Neural progenitor cell (in vitro differentiated cells): ENCODE data around the gene UBQLN3. TPM values are rescaled to one million over a fixed set of nuclear protein-coding genes. Genes with fewer than 3 reads are reported as not detected.

Source experiments
- DNase-seq: peaks from one replicate; pipeline ENCODE4 v3.0.0-alpha.2; 2016; ENCODE audit warnings: low spot score
- H2AFZ ChIP-seq: fragments of 200-600 bp; sonication (generic); replicated peaks from 2 replicates; pipeline ENCODE4 v1.6.1; 2016; ENCODE audit warnings: antibody characterized with exemption
- H3F3A ChIP-seq: fragments of 200-600 bp; sonication (generic); 2 replicates; pipeline ENCODE4 v1.6.1; 2016; ENCODE audit warnings: antibody characterized with exemption, low read depth
- H3K27ac ChIP-seq: fragments of 200-600 bp; sonication (generic); 2 replicates; pipeline ENCODE4 v1.5.1; 2016; ENCODE audit warnings: mild to moderate bottlenecking
- H3K27me3 ChIP-seq: fragments of 200-600 bp; sonication (generic); 2 replicates; pipeline ENCODE4 v1.6.1; 2016; ENCODE audit warnings: mild to moderate bottlenecking, moderate library complexity
- H3K36me3 ChIP-seq: fragments of 200-600 bp; sonication (generic); 2 replicates; pipeline ENCODE4 v1.5.1; 2016
- H3K4me1 ChIP-seq: fragments of 200-600 bp; sonication (generic); 2 replicates; pipeline ENCODE4 v1.6.1; 2016; ENCODE audit warnings: mixed run types
- H3K4me2 ChIP-seq: fragments of 200-600 bp; sonication (generic); 2 replicates; pipeline ENCODE4 v1.6.1; 2016
- H3K4me3 ChIP-seq: fragments of 200-600 bp; sonication (generic); 2 replicates; pipeline ENCODE4 v1.5.1; 2016
- H3K79me2 ChIP-seq: fragments of 200-600 bp; sonication (generic); 2 replicates; pipeline ENCODE4 v1.6.1; 2016; ENCODE audit warnings: low read depth
- H3K9ac ChIP-seq: fragments of 200-600 bp; sonication (generic); 2 replicates; pipeline ENCODE4 v1.6.1; 2016
- H3K9me3 ChIP-seq: fragments of 200-600 bp; sonication (generic); 2 replicates; pipeline ENCODE4 v1.5.1; 2016; ENCODE audit warnings: low read depth
- H4K20me1 ChIP-seq: fragments of 200-600 bp; sonication (generic); 2 replicates; pipeline ENCODE4 v1.6.1; 2016; ENCODE audit warnings: low read depth
- H3K27ac Mint-ChIP-seq: 3 replicates; pipeline ENCODE4 v1.8.0; 2021; ENCODE audit warnings: mixed read lengths
- H3K27me3 Mint-ChIP-seq: 2 replicates; pipeline ENCODE4 v1.8.0; 2022; ENCODE audit warnings: low read depth, mild to moderate bottlenecking, inconsistent platforms, moderate library complexity, mixed read lengths; ENCODE audit not compliant: insufficient read depth
- H3K36me3 Mint-ChIP-seq: 3 replicates; pipeline ENCODE4 v1.8.0; 2021; ENCODE audit warnings: mixed read lengths
- H3K4me1 Mint-ChIP-seq: 3 replicates; pipeline ENCODE4 v1.8.0; 2021; ENCODE audit warnings: mixed read lengths
- H3K4me3 Mint-ChIP-seq: 3 replicates; pipeline ENCODE4 v1.8.0; 2021; ENCODE audit warnings: mild to moderate bottlenecking, moderate library complexity, mixed read lengths
- H3K9me3 Mint-ChIP-seq: 3 replicates; pipeline ENCODE4 v1.8.0; 2020; ENCODE audit warnings: mixed read lengths
- EZH2 ChIP-seq: fragments of 200-600 bp; sonication (generic); IDR thresholded peaks from 2 replicates; pipeline ENCODE4 v1.6.1; 2017; ENCODE audit warnings: antibody characterized with exemption, mild to moderate bottlenecking, moderate library complexity
- EZH2phosphoT487 ChIP-seq: fragments of 200-600 bp; sonication (generic); IDR thresholded peaks from 2 replicates; pipeline ENCODE4 v1.6.1; 2017; ENCODE audit warnings: antibody characterized with exemption
- total RNA-seq: library from RNA; depleted of rRNA; stranded (reverse); fragments of >200 nt; gene quantifications from 2 replicates; pipeline ENCODE4 v1.2.3, GENCODE V29; 2015; ENCODE audit warnings: low replicate concordance
- TF ChIP-seq, protein P1 (sequence below): fragments of 200-600 bp; sonication (generic); IDR thresholded peaks from 2 replicates; pipeline ENCODE4 v1.5.1; 2017; ENCODE audit warnings: antibody characterized with exemption, mild to moderate bottlenecking

UBQLN3 gene
- total RNA-seq, 1 donor from 2014 or later: 0.39 TPM

GRCh38 chr11:5522308-5522707 is 12.6 kb upstream of the UBQLN3 start:
- Histone ChIP-seq H4K20me1 (no peaks in the 10 kb centered on the region), H2AFZ (no peak overlapping the region), H3F3A (no peaks in the 10 kb centered on the region), H3K79me2 (no peaks in the 10 kb centered on the region), H3K36me3 (no peaks in the 10 kb centered on the region), H3K9me3 (no peaks in the 10 kb centered on the region), H3K9ac (no peak overlapping the region), H3K27me3 (no peaks in the 10 kb centered on the region), H3K4me1 (no peaks in the 10 kb centered on the region), H3K4me2 (no peak overlapping the region), H3K4me3 (no peak overlapping the region), H3K27ac (no peak overlapping the region)
- H3K27ac Mint-ChIP-seq: no peak overlapping the region
- peaks cover 2% of the 10 kb centered on the region for H3K27me3 Mint-ChIP-seq
- no peaks in the 10 kb centered on the region for H3K9me3 Mint-ChIP-seq
- no peak for DNase-seq
- TF ChIP-seq EZH2phosphoT487 (no peak), EZH2 (no peak)
- TF ChIP-seq, protein P1, sequence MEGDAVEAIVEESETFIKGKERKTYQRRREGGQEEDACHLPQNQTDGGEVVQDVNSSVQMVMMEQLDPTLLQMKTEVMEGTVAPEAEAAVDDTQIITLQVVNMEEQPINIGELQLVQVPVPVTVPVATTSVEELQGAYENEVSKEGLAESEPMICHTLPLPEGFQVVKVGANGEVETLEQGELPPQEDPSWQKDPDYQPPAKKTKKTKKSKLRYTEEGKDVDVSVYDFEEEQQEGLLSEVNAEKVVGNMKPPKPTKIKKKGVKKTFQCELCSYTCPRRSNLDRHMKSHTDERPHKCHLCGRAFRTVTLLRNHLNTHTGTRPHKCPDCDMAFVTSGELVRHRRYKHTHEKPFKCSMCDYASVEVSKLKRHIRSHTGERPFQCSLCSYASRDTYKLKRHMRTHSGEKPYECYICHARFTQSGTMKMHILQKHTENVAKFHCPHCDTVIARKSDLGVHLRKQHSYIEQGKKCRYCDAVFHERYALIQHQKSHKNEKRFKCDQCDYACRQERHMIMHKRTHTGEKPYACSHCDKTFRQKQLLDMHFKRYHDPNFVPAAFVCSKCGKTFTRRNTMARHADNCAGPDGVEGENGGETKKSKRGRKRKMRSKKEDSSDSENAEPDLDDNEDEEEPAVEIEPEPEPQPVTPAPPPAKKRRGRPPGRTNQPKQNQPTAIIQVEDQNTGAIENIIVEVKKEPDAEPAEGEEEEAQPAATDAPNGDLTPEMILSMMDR: no peak
- H3K4me3 Mint-ChIP-seq: no peak overlapping the region
- no peaks in the 10 kb centered on the region for H3K36me3 Mint-ChIP-seq
- H3K4me1 Mint-ChIP-seq: no peaks in the 10 kb centered on the region

- DNase-seq: no peak
- Mint-ChIP-seq H3K36me3 (no peaks in the 10 kb centered on the region), H3K9me3 (no peaks in the 10 kb centered on the region), H3K27ac (no peak overlapping the region), H3K27me3 (peaks cover 2% of the 10 kb centered on the region), H3K4me3 (no peak overlapping the region), H3K4me1 (no peaks in the 10 kb centered on the region)
- no peaks in the 10 kb centered on the region for H3K4me1 ChIP-seq
- no peaks in the 10 kb centered on the region for H3K79me2 ChIP-seq
- no peak overlapping the region for H3K4me3 ChIP-seq
- H3K9ac ChIP-seq: no peak overlapping the region
- TF ChIP-seq EZH2: no peak
- TF ChIP-seq, protein P1: no peak
- no peak for TF ChIP-seq EZH2phosphoT487
- no peaks in the 10 kb centered on the region for H3F3A ChIP-seq
- no peaks in the 10 kb centered on the region for H4K20me1 ChIP-seq
- no peak overlapping the region for H2AFZ ChIP-seq
- H3K9me3 ChIP-seq: no peaks in the 10 kb centered on the region
- no peak overlapping the region for H3K27ac ChIP-seq
- H3K36me3 ChIP-seq: no peaks in the 10 kb centered on the region
- H3K27me3 ChIP-seq: no peaks in the 10 kb centered on the region
- no peak overlapping the region for H3K4me2 ChIP-seq
Observed at GRCh38 chr11:5521540-5521939, 11.8 kb upstream of the UBQLN3 start.

GRCh38 chr11:5516599-5516998 is 6.8 kb upstream of the UBQLN3 start, which contains the start of gene UBQLNL:
TSS of gene UBQLNL (minus strand) at chr11:5516699. CDS start at chr11:5516441, 258 bp downstream.
- no peaks in the 10 kb centered on the region for H3K36me3 ChIP-seq
- H3K4me2 ChIP-seq: no peak within 1 kb of the TSS
- no peak within 1 kb of the TSS for H3K4me3 ChIP-seq
- no peak within 1 kb of the TSS for H3K27ac ChIP-seq
- H3K4me1 Mint-ChIP-seq: no peaks in the 10 kb centered on the region
- H3K27ac Mint-ChIP-seq: no peak within 1 kb of the TSS
- H3K79me2 ChIP-seq: no peaks in the 10 kb centered on the region
- H3K27me3 Mint-ChIP-seq: peaks cover 2% of the 10 kb centered on the region
- DNase-seq: no peak
- no peaks in the 10 kb centered on the region for H3K9me3 Mint-ChIP-seq
- H3K4me3 Mint-ChIP-seq: no peak within 1 kb of the TSS
- no peak within 1 kb of the TSS for H2AFZ ChIP-seq
- H4K20me1 ChIP-seq: no peaks in the 10 kb centered on the region
- H3K9ac ChIP-seq: no peak within 1 kb of the TSS
- H3K4me1 ChIP-seq: no peaks in the 10 kb centered on the region
- TF ChIP-seq EZH2: no peak
- no peak for TF ChIP-seq EZH2phosphoT487
- TF ChIP-seq, protein P1: no peak
- no peaks in the 10 kb centered on the region for H3K27me3 ChIP-seq
- no peaks in the 10 kb centered on the region for H3F3A ChIP-seq
- no peaks in the 10 kb centered on the region for H3K36me3 Mint-ChIP-seq
- no peaks in the 10 kb centered on the region for H3K9me3 ChIP-seq
